ENCODE results near the gene MKI67.
A peak's percentile ranks its signal among the peaks of the same experiment; 100 is the strongest.

Gene MKI67

GRCh38 chr10:128125944-128126764 is at the start of gene MKI67:
Gene MKI67 (minus strand): TSS chr10:128126423. CDS start chr10:128125667, 756 bp downstream.
- Histone ChIP-seq H3K9me3 (no peaks in the 10 kb centered on the region), H3K4me3 (ENCODE audit: low read depth in 1 of 2, low read length in 1 of 2) (peak within 1 kb of the TSS; percentile 73 to 74), H3K27ac (peak within 1 kb of the TSS; percentile 23), H3K27me3 (no peaks in the 10 kb centered on the region), H3K4me1 (ENCODE audit: control insufficient read depth in 1 of 2, insufficient read depth in 1 of 2, low read depth in 1 of 2, low read length in 1 of 2) (peaks cover 46% of the 10 kb centered on the region in 2 experiments), H3K36me3 (no peaks in the 10 kb centered on the region)
- peak; percentile 19 for TF ChIP-seq CTCF (IDR thresholded peaks at IDR 0.05)

- no peaks in the 10 kb centered on the region for H3K9me3 ChIP-seq
- H3K36me3 ChIP-seq, result no peaks in the 10 kb centered on the region
- peaks cover 8% of the 10 kb centered on the region for H3K27me3 ChIP-seq
- H3K4me1 ChIP-seq (ENCODE audit: control insufficient read depth in 1 of 2, insufficient read depth in 1 of 2, low read depth in 1 of 2, low read length in 1 of 2), result no peaks in the 10 kb centered on the region
- H3K27ac ChIP-seq, result no peak overlapping the region
- no peak overlapping the region for H3K4me3 ChIP-seq (ENCODE audit: low read depth in 1 of 2, low read length in 1 of 2)
- TF ChIP-seq CTCF (IDR thresholded peaks at IDR 0.05), result no peak
These were observed 48.6 kb upstream of the MKI67 start for GRCh38 chr10:128174581-128175559.

GRCh38 chr10:128173386-128173785 is 47.2 kb upstream of the MKI67 start:
- Histone ChIP-seq H3K4me3 (ENCODE audit: low read depth in 1 of 2, low read length in 1 of 2) (no peak overlapping the region), H3K36me3 (no peaks in the 10 kb centered on the region), H3K9me3 (no peaks in the 10 kb centered on the region), H3K27me3 (peaks cover 23% of the 10 kb centered on the region), H3K27ac (no peak overlapping the region), H3K4me1 (ENCODE audit: control insufficient read depth in 1 of 2, insufficient read depth in 1 of 2, low read depth in 1 of 2, low read length in 1 of 2) (no peaks in the 10 kb centered on the region)
- TF ChIP-seq CTCF (IDR thresholded peaks at IDR 0.05), result no peak

- Histone ChIP-seq H3K4me1 (ENCODE audit: control insufficient read depth in 1 of 2, insufficient read depth in 1 of 2, low read depth in 1 of 2, low read length in 1 of 2) (no peaks in the 10 kb centered on the region), H3K27me3 (peaks cover 23% of the 10 kb centered on the region), H3K9me3 (no peaks in the 10 kb centered on the region), H3K27ac (no peak overlapping the region), H3K4me3 (ENCODE audit: low read depth in 1 of 2, low read length in 1 of 2) (no peak overlapping the region), H3K36me3 (no peaks in the 10 kb centered on the region)
- no peak for TF ChIP-seq CTCF (IDR thresholded peaks at IDR 0.05)
These were observed 46.5 kb upstream of the MKI67 start for GRCh38 chr10:128172756-128173155.

GRCh38 chr10:128169811-128170379 is 43.7 kb upstream of the MKI67 start:
- H3K4me3 ChIP-seq (ENCODE audit: low read depth in 1 of 2, low read length in 1 of 2), result no peak overlapping the region
- no peak for TF ChIP-seq CTCF (IDR thresholded peaks at IDR 0.05)
- H3K9me3 ChIP-seq, result no peaks in the 10 kb centered on the region
- H3K4me1 ChIP-seq (ENCODE audit: control insufficient read depth in 1 of 2, insufficient read depth in 1 of 2, low read depth in 1 of 2, low read length in 1 of 2), result no peaks in the 10 kb centered on the region
- H3K27me3 ChIP-seq, result peaks cover 23% of the 10 kb centered on the region
- no peak overlapping the region for H3K27ac ChIP-seq
- H3K36me3 ChIP-seq, result no peaks in the 10 kb centered on the region
